22Rv1 (cell line): ENCODE results near the gene WDR3.

Experiments
- CTCF ChIP-seq: fragments of 450-650 bp; IDR thresholded peaks from 2 replicates; pipeline ENCODE4 v1.5.1; 2017; ENCODE audit warnings: mild to moderate bottlenecking
- ZFX ChIP-seq: fragments of 450-650 bp; IDR thresholded peaks from 2 replicates; pipeline ENCODE4 v1.6.1; 2017; ENCODE audit warnings: antibody characterized with exemption, borderline replicate concordance

DNA sequence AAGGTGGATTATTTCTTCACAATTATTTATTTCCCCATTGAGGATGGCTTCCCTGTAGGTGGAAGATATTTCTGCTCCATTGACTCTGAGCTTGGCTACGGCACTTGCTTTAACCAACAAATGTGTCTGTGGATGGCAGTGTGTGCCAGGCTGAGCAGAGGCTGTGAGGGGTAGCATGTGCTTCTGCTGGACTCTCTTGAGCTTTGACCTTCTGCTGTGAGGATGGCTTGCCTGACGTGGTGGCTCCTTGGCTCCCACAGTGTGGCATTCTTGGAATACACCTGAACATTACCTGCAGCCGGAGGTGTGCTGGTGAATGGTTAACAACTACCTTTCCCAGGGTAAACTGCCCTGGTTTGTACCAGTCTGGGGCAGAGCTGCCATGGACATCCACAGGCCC lies 46.8 kb downstream of the WDR3 start:
- TF ChIP-seq CTCF (no peak), ZFX (no peak)
